ENCODE data around the gene PDHX.

DNA sequence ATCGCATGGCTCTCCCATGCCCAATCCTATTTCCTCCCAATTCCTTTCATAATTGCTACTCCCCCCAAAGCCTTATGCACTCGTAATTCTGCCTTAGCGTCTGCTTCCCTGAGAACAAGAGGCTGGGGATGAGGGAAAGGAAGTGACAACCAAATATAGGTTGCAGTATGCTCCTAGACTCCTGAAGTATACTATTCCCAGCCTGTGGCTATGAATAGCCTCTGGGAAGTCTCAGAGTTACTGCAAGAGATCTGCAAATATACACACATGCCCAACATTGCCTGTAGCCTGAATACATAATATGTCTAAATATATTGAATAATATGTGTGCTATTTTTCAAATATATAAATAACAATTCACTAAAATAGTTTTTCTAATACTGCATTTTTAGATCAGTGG, 126.5 kb downstream of the PDHX start:
- no peak for TF ChIP-seq NR1H2 (CRISPR knock-in tag; IDR thresholded peaks at IDR 0.05)
- TF ChIP-seq, protein P1, sequence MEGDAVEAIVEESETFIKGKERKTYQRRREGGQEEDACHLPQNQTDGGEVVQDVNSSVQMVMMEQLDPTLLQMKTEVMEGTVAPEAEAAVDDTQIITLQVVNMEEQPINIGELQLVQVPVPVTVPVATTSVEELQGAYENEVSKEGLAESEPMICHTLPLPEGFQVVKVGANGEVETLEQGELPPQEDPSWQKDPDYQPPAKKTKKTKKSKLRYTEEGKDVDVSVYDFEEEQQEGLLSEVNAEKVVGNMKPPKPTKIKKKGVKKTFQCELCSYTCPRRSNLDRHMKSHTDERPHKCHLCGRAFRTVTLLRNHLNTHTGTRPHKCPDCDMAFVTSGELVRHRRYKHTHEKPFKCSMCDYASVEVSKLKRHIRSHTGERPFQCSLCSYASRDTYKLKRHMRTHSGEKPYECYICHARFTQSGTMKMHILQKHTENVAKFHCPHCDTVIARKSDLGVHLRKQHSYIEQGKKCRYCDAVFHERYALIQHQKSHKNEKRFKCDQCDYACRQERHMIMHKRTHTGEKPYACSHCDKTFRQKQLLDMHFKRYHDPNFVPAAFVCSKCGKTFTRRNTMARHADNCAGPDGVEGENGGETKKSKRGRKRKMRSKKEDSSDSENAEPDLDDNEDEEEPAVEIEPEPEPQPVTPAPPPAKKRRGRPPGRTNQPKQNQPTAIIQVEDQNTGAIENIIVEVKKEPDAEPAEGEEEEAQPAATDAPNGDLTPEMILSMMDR (IDR thresholded peaks at IDR 0.05): no peak
- no peak for TF ChIP-seq SP1 (CRISPR knock-in tag; conservative IDR thresholded peaks at IDR 0.05)
- no peak for TF ChIP-seq ELF4 (CRISPR knock-in tag; IDR thresholded peaks at IDR 0.05; ENCODE audit: low read depth)
- no peak for TF ChIP-seq NR2C2 (CRISPR knock-in tag; IDR thresholded peaks at IDR 0.05)
- TF ChIP-seq, protein P2, sequence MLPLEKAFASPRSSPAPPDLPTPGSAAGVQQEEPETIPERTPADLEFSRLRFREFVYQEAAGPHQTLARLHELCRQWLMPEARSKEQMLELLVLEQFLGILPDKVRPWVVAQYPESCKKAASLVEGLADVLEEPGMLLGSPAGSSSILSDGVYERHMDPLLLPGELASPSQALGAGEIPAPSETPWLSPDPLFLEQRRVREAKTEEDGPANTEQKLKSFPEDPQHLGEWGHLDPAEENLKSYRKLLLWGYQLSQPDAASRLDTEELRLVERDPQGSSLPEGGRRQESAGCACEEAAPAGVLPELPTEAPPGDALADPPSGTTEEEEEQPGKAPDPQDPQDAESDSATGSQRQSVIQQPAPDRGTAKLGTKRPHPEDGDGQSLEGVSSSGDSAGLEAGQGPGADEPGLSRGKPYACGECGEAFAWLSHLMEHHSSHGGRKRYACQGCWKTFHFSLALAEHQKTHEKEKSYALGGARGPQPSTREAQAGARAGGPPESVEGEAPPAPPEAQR (CRISPR knock-in tag; IDR thresholded peaks at IDR 0.05): no peak
- TF ChIP-seq TEAD4 (CRISPR knock-in tag; IDR thresholded peaks at IDR 0.05): no peak
